Measurements from ENCODE around the gene MKRN2OS. TPM values are rescaled to one million over a fixed set of nuclear protein-coding genes. Genes with fewer than 3 reads are reported as not detected.

Gene MKRN2OS
- total RNA-seq, 1 experiment from 2014 or later = not detected

GRCh38 chr3:12509466-12509865 is 35.8 kb downstream of the MKRN2OS start:
- Histone ChIP-seq H3K79me2 (ENCODE audit: insufficient read depth, low read length) (peaks cover 4% of the 10 kb centered on the region; the same call in 1 of the 2 replicates), H2AFZ (ENCODE audit: low read depth, low read length, poor library complexity, severe bottlenecking) (no peak overlapping the region), H3K27ac (ENCODE audit: low read depth, low read length) (no peak overlapping the region), H3K9ac (ENCODE audit: low read length) (no peak overlapping the region), H3K9me2 (ENCODE audit: insufficient read depth) (no peaks in the 10 kb centered on the region), H3K4me2 (ENCODE audit: low read length) (no peak overlapping the region), H3K36me3 (ENCODE audit: control insufficient read depth in 1 of 2, insufficient read depth in 2 of 2, low read length in 2 of 2) (peaks cover 25 to 36% of the 10 kb centered on the region in 2 experiments; a peak in 3 of 4 replicates), H4K20me1 (ENCODE audit: insufficient read depth) (peaks cover 5% of the 10 kb centered on the region; the same call in 1 of the 2 replicates), H3K4me3 (replicated peaks in 1 of 2; ENCODE audit: low read depth in 1 of 2, low read length in 2 of 2) (no peak overlapping the region), H3K4me1 (ENCODE audit: control insufficient read depth in 1 of 2, insufficient read depth in 2 of 2, low read length in 2 of 2) (peaks cover 0 to 8% of the 10 kb centered on the region in 2 experiments; a peak in 2 of 4 replicates), H3K9me3 (ENCODE audit: control insufficient read depth in 1 of 2, insufficient read depth in 1 of 2, low read depth in 1 of 2, low read length in 2 of 2) (no peaks in the 10 kb centered on the region), H3K27me3 (ENCODE audit: insufficient read depth, low read length) (no peaks in the 10 kb centered on the region)
- ATAC-seq (no peak), DNase-seq (ENCODE audit: low read depth, low spot score) (no peak)
- POLR2A ChIA-PET = no interaction called here
- no TSS peak for BruUV-seq (replicated peaks)
- CTCF ChIA-PET = no interaction called here
- RAD21 ChIA-PET (ENCODE audit: low non-redundant PET in 1 of 2, low total read pairs in 2 of 2, uncharacterized antibody in 2 of 2, unreplicated experiment in 2 of 2) = no interaction called here
- TF ChIP-seq FOSL1 (IDR thresholded peaks at IDR 0.05; ENCODE audit: low read depth) = no peak
- no peak for TF ChIP-seq POLR2A (IDR thresholded peaks at IDR 0.05; ENCODE audit: borderline replicate concordance, extremely low read depth, insufficient read depth, insufficient read length)
- TF ChIP-seq CBX3 (IDR thresholded peaks at IDR 0.05; ENCODE audit: low read depth) = no peak
- no peak for TF ChIP-seq EGR1 (IDR thresholded peaks at IDR 0.05; ENCODE audit: low read depth)
- TF ChIP-seq ZNF274 (IDR thresholded peaks at IDR 0.05; ENCODE audit: low read depth, low read length) = no peak
- TF ChIP-seq MAX (IDR thresholded peaks at IDR 0.05) = no peak
- TF ChIP-seq EZH2phosphoT487 (IDR thresholded peaks at IDR 0.05; ENCODE audit: borderline replicate concordance) = no peak
- TF ChIP-seq ATF3 (IDR thresholded peaks at IDR 0.05) = no peak
- TF ChIP-seq SRF (IDR thresholded peaks at IDR 0.05; ENCODE audit: low read depth) = no peak
- intact Hi-C loops (cut with micrococcal nuclease) = no loop called here

GRCh38 chr3:12508291-12508700 is 37.0 kb downstream of the MKRN2OS start:
- H3K79me2 ChIP-seq (ENCODE audit: insufficient read depth, low read length) = peaks cover 4% of the 10 kb centered on the region; the same call in 1 of the 2 replicates
- no peak overlapping the region for H3K4me2 ChIP-seq (ENCODE audit: low read length)
- no TSS peak for BruUV-seq (replicated peaks)
- intact Hi-C loops (cut with micrococcal nuclease) = no loop called here
- RAD21 ChIA-PET (ENCODE audit: low non-redundant PET in 1 of 2, low total read pairs in 2 of 2, uncharacterized antibody in 2 of 2, unreplicated experiment in 2 of 2) = no interaction called here
- no peak overlapping the region for H3K4me3 ChIP-seq (replicated peaks in 1 of 2; ENCODE audit: low read depth in 1 of 2, low read length in 2 of 2)
- peaks cover 32 to 41% of the 10 kb centered on the region in 2 experiments; a peak in 3 of 4 replicates for H3K36me3 ChIP-seq (ENCODE audit: control insufficient read depth in 1 of 2, insufficient read depth in 2 of 2, low read length in 2 of 2)
- DNase-seq (ENCODE audit: low read depth, low spot score) = no peak
- H4K20me1 ChIP-seq (ENCODE audit: insufficient read depth) = peaks cover 5% of the 10 kb centered on the region; the same call in 1 of the 2 replicates
- ATAC-seq = peak; percentile 22; the same call in 1 of the 2 replicates
- H3K27ac ChIP-seq (ENCODE audit: low read depth, low read length) = no peak overlapping the region
- no peaks in the 10 kb centered on the region for H3K9me3 ChIP-seq (ENCODE audit: control insufficient read depth in 1 of 2, insufficient read depth in 1 of 2, low read depth in 1 of 2, low read length in 2 of 2)
- CTCF ChIA-PET = no interaction called here
- H3K4me1 ChIP-seq (ENCODE audit: control insufficient read depth in 1 of 2, insufficient read depth in 2 of 2, low read length in 2 of 2) = peaks cover 0 to 8% of the 10 kb centered on the region in 2 experiments; a peak in 2 of 4 replicates
- TF ChIP-seq ATF3 (IDR thresholded peaks at IDR 0.05) (no peak), POLR2A (IDR thresholded peaks at IDR 0.05; ENCODE audit: borderline replicate concordance, extremely low read depth, insufficient read depth, insufficient read length) (no peak), CBX3 (IDR thresholded peaks at IDR 0.05; ENCODE audit: low read depth) (no peak), POLR2AphosphoS5 (IDR thresholded peaks at IDR 0.05; ENCODE audit: low read depth, low read length) (no peak), ELF1 (IDR thresholded peaks at IDR 0.05; ENCODE audit: borderline replicate concordance, low read depth) (no peak), SIN3A (IDR thresholded peaks at IDR 0.05; ENCODE audit: low read depth) (no peak), CTCF (IDR thresholded peaks at IDR 0.05 in 2 of 3, conservative IDR thresholded peaks at IDR 0.05 in 1 of 3; ENCODE audit: borderline replicate concordance in 1 of 3, insufficient read depth in 1 of 3, low read depth in 2 of 3, low read length in 2 of 3) (no peak)
- H3K9ac ChIP-seq (ENCODE audit: low read length) = no peak overlapping the region
- POLR2A ChIA-PET = no interaction called here
- H3K27me3 ChIP-seq (ENCODE audit: insufficient read depth, low read length) = no peaks in the 10 kb centered on the region
- H3K9me2 ChIP-seq (ENCODE audit: insufficient read depth) = no peaks in the 10 kb centered on the region
- H2AFZ ChIP-seq (ENCODE audit: low read depth, low read length, poor library complexity, severe bottlenecking) = no peak overlapping the region
